ENCODE measurements around the gene PCDHGA8.
"Not testable (repeated sequence)": the region's sequence is repeated elsewhere in the genome, so short reads cannot be mapped to it uniquely, and the experiment has no call there.

PCDHGA8 gene

GRCh38 chr5:141432308-141432707 is 39.9 kb downstream of the PCDHGA8 start:
- DNase-seq (ENCODE audit: low read depth in 2 of 2) = not testable (repeated sequence)

DNA sequence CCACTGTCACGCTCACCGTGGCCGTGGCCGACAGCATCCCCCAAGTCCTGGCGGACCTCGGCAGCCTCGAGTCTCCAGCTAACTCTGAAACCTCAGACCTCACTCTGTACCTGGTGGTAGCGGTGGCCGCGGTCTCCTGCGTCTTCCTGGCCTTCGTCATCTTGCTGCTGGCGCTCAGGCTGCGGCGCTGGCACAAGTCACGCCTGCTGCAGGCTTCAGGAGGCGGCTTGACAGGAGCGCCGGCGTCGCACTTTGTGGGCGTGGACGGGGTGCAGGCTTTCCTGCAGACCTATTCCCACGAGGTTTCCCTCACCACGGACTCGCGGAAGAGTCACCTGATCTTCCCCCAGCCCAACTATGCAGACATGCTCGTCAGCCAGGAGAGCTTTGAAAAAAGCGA is 40.3 kb downstream of the PCDHGA8 start:
- not testable (repeated sequence) for DNase-seq (ENCODE audit: low read depth in 2 of 2)

DNA sequence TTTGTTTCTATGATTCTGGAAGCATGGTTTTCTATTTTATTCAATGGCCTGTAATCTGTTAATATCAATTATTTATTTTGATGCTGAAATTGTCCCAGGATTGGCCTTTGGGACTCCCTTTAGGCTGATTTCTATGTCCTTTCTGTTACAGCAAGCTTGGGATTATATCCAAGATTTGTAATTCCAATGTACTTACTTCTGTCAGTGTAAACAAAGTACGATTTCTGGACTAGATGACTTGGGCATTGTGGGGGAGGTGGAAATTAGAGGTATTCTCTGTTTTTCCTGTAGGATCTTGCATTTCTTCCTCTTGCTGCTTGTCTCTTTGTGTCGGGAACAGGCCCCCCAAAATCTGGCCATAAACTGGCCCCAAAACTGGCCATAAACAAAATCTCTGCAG is 41.6 kb downstream of the PCDHGA8 start:
- no peak for DNase-seq (ENCODE audit: low read depth in 2 of 2)

DNA sequence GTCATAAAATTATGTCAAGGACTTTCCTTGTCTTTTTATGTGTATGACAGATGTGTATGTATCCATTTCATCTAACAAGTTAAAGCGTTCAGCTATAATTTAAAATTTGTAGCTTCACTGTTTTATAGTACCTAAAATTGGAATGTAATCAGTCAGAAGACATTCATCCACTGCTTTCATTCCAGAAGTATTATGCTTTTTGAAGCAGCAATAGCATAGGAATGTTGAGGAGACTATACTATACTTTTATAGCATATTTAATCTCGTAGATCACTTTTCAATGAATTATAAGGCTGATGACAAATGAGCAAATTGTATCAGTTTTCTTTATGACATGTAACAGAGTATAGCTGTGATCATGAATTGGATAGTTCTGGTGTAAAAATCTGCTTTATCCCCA is 44.8 kb downstream of the PCDHGA8 start:
- DNase-seq (ENCODE audit: low read depth in 2 of 2) = no peak

DNA sequence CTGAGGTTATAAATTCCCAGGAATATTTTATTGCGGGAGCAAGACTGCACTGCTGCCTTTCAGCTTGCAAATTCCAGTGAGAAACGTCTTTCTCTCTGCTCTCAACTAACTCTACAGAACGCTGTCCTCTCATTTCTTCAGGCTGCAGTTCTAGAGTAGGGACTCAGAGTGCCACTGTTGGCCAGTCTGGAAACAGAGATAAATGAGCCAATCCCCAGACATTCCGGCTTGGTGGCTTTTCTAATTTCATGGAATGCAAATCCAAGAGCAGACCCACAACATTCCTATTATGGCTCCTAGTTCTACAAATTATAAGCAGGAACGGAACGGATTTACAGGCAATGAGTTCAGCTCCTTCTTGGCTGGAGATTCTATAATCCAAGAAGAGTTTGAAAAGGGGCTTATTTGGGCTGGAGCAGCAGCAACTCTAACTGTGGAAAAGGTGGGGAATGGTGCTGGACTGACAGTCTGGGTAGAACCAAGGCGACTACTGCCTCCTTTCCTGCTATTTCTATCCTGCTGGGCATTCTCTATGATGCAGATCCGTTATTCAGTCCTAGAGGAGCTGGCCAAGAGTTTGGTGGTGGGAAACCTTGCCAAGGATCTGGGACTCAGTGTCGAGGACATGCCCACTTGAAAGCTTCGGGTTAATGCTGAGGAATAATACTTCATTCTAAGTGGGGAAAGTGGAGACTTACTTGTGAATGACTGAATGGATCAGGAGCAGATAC is 47.1 kb downstream of the PCDHGA8 start:
- DNase-seq (ENCODE audit: low read depth in 2 of 2) = no peak

DNA sequence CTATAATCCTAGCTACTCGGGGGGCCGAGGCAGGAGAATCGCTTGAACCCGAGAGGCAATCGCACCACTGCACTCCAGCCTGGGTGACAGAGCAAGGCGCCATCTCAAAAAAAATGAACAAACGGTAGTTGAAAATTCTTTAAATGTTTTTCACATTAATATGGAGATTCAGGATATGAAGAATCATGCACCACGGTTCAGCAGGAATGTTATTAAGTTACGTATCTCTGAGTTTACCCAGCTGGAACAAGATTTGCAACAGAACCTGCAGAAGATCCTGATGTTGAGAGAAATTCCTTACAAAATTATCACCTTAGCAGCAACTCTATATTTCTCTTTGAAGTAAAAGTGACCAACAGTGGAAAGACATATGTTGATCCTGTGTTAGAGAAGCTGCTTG is 47.9 kb downstream of the PCDHGA8 start:
- DNase-seq (ENCODE audit: low read depth in 2 of 2) = no peak

DNA sequence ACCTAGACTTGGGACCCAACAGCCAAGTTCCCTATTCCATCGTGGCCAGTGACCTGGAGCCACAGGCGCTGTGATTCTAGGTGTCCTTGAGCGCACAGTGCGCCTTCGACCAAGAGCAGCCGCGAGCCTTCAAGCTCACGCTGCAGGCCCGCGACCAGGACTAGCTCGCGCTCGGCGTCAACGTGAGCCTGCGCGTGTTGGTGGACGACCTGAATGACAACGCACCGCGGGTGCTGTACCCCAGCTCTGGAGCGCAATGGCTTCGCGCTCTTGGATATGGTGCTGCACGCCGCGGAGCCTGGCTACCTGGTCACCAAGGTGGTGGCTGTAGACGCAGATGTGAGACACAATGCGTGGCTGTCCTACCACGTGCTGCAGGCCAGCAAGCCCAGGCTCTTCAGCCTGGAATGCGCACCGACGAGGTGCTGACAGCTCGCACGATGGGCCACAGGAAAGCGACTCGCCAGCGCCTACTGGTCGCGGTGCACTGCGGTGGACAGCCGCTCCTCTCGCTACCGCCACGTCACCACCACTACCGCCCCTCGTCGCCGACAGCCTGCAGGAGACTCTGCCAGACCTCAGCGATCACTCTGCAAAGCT is 49.2 kb downstream of the PCDHGA8 start:
- DNase-seq (ENCODE audit: low read depth in 2 of 2) = no peak

All from stimulated activated CD4-positive, alpha-beta T cell treated with anti-CD3 and anti-CD28 coated beads, Interleukin-15, amount 100 ng/mL, for 48 hours (primary cell).